K562 (cell line): ENCODE results near the gene ARL8A. TPM values are rescaled to one million over a fixed set of nuclear protein-coding genes. Genes with fewer than 3 reads are reported as not detected.
A peak's percentile ranks its signal among the peaks of the same experiment; 100 is the strongest.

ENCODE experiments used
- ATAC-seq: fragments of 200-7000 bp; cut with Tn5 transposase; 3 replicates; pipeline ENCODE4 v1.9.1; 2020; ENCODE audit warnings: moderate library complexity
- BruUV-seq: library from RNA; stranded (reverse); fragments of 400-500 nt; replicated peaks from 2 replicates; lab custom pipeline; 2021; lab: Mats Ljungman, UMichigan
- CTCF ChIA-PET: fragments of 300-600 bp; formaldehyde crosslinking; extraction: SDS; loops from one replicate; lab custom pipeline; 2021; ENCODE audit warnings: low intra/inter-chr PET ratio; lab: Yijun Ruan, JAX
- POLR2A ChIA-PET: fragments of 300-600, 350-650 bp; sonication (Branson Sonifier 250); formaldehyde crosslinking; extraction: SDS; loops from one replicate; lab custom pipeline; 2021; ENCODE audit warnings: antibody characterized with exemption, inconsistent platforms; lab: Yijun Ruan, JAX
- DNase-seq, 4 experiments: peaks; one replicate each; pipeline versions ENCODE4 v3.0.0 to v3.0.0-alpha.2; 2011 to 2018; ENCODE audit warnings: low spot score in 3 of 4, mixed read lengths in 3 of 4; ENCODE audit errors: extremely low read depth in 1 of 4
- FAIRE-seq: peaks from 2 replicates; lab custom pipeline; 2011; peaks lifted over from hg19 to GRCh38; lab: Jason Lieb, UNC
- H2AFZ ChIP-seq: 2 replicates; pipeline ENCODE4 v1.6.0; 2011; ENCODE audit warnings: low read depth, low read length, control low read depth, inconsistent platforms
- H3K27ac ChIP-seq: fragments of 200-600 bp; 3 replicates; pipeline ENCODE4 v1.8.0; 2011; ENCODE audit warnings: low read depth, mild to moderate bottlenecking, control low read depth, inconsistent platforms, low read length, moderate library complexity, mixed read lengths; ENCODE audit errors: extremely low read depth
- H3K27me3 ChIP-seq, 2 experiments: fragments of 300-600 bp in 1 of 2; 2 replicates in 1 of 2; 3 replicates in 1 of 2; pipeline versions ENCODE4 v1.6.0 to v1.8.0; 2011; ENCODE audit warnings: inconsistent platforms in 2 of 2, low read length in 2 of 2, mild to moderate bottlenecking in 1 of 2, mixed read lengths in 1 of 2, moderate library complexity in 1 of 2; ENCODE audit not compliant: control insufficient read depth in 2 of 2, insufficient read depth in 2 of 2
- H3K36me3 ChIP-seq: fragments of 300-600 bp; 3 replicates; pipeline ENCODE4 v1.8.0; 2011; ENCODE audit warnings: mild to moderate bottlenecking, low read length, inconsistent platforms; ENCODE audit not compliant: control insufficient read depth, insufficient read depth
- H3K4me1 ChIP-seq, 2 experiments: fragments of 200-600 bp in 1 of 2; replicated peaks in 1 of 2; 2 replicates in 1 of 2; 3 replicates in 1 of 2; pipeline versions ENCODE4 v1.5.1 to v1.8.0; 2011; ENCODE audit warnings: inconsistent platforms in 2 of 2, low read length in 2 of 2, mild to moderate bottlenecking in 1 of 2, mixed read lengths in 1 of 2, moderate library complexity in 1 of 2; ENCODE audit not compliant: control insufficient read depth in 2 of 2, insufficient read depth in 2 of 2
- H3K4me2 ChIP-seq: 2 replicates; pipeline ENCODE4 v1.6.1; 2011; ENCODE audit warnings: low read length, control low read depth, inconsistent platforms, mixed read lengths; ENCODE audit not compliant: insufficient read depth
- H3K4me3 ChIP-seq: fragments of 200-600 bp; sonication (generic), shearing (Covaris generic); 2 replicates; pipeline ENCODE4 v1.5.1; 2016; ENCODE audit warnings: control low read depth, inconsistent platforms
- H3K79me2 ChIP-seq: fragments of 200-600 bp; 3 replicates; pipeline ENCODE4 v1.8.0; 2011; ENCODE audit warnings: low read length, inconsistent platforms; ENCODE audit not compliant: control insufficient read depth, insufficient read depth
- H3K9ac ChIP-seq, 2 experiments: 2 replicates each; pipeline versions ENCODE4 v1.6.0 to v1.6.1; 2011; ENCODE audit warnings: low read depth in 2 of 2, low read length in 2 of 2, control low read depth in 1 of 2, inconsistent platforms in 1 of 2, mild to moderate bottlenecking in 1 of 2, mixed read lengths in 1 of 2; ENCODE audit not compliant: insufficient read depth in 1 of 2
- H3K9me1 ChIP-seq: one replicate; pipeline ENCODE4 v1.6.0; 2011; ENCODE audit warnings: inconsistent platforms, mild to moderate bottlenecking, low read length, moderate library complexity; ENCODE audit not compliant: control insufficient read depth, insufficient read depth
- H3K9me3 ChIP-seq: replicated peaks from 2 replicates; pipeline ENCODE4 v1.5.1; 2011; ENCODE audit warnings: low read depth, low read length, inconsistent platforms; ENCODE audit not compliant: control insufficient read depth, insufficient read depth
- H4K20me1 ChIP-seq: replicated peaks from 2 replicates; pipeline ENCODE4 v1.6.1; 2011; ENCODE audit warnings: low read length, inconsistent platforms, mixed read lengths; ENCODE audit not compliant: control insufficient read depth, insufficient read depth
- DMBX1 ChIP-seq: fragments of 250-450 bp; sonication (Bioruptor Pico); IDR thresholded peaks from 2 replicates; pipeline ENCODE4 v1.8.0; 2022; ENCODE audit warnings: inconsistent platforms, mild to moderate bottlenecking, moderate library complexity, borderline replicate concordance
- NR2C2 ChIP-seq, 2 experiments: fragments of 200-800 bp in 1 of 2; sonication (Bioruptor generic) in 1 of 2; sonication (generic) in 1 of 2; formaldehyde crosslinking in 1 of 2; IDR thresholded peaks; 2 replicates each; pipeline versions ENCODE4 v1.6.1 to v1.8.0; 2016 to 2022; ENCODE audit warnings: mild to moderate bottlenecking in 1 of 2, missing compliant biosample characterization in 1 of 2, missing genetic modification characterization in 1 of 2, missing genetic modification reagents in 1 of 2
- PHB ChIP-seq: fragments of 250-450 bp; sonication (Bioruptor Pico); IDR thresholded peaks from 2 replicates; pipeline ENCODE4 v1.5.0; 2021
- POLR2B ChIP-seq: fragments of 450-650 bp; IDR thresholded peaks from 2 replicates; pipeline ENCODE4 v1.6.1; 2018; ENCODE audit warnings: low read depth; ENCODE audit not compliant: partially characterized antibody
- WGBS: fragments of 100-300 bp; shearing (Covaris generic); methylation state at CpG from one replicate; pipeline ENCODE4 v1.1.6; 2016; ENCODE audit warnings: low coverage, mixed read lengths; ENCODE audit not compliant: insufficient coverage; ENCODE audit errors: missing lambda C conversion rate; 5-methylcytosine and 5-hydroxymethylcytosine counted together
- in situ Hi-C: fragments of 300-500 bp; cut with MboI; formaldehyde crosslinking; loops from 4 replicates; pipeline ENCODE4 v1.15.0; 2018; ENCODE audit warnings: inconsistent platforms, mixed read lengths
- intact Hi-C: fragments of 100-400 bp; cut with micrococcal nuclease; formaldehyde crosslinking; loops from 2 replicates; pipeline ENCODE4 v1.14.2; 2022
- polyA plus RNA-seq, 8 experiments: library from polyadenylated mRNA; depleted of rRNA in 4 of 8; stranded (reverse) in 5 of 8; unstranded in 3 of 8; fragments of >200 nt; fragmentation: Nextera tagmentation in 2 of 8; fragmentation: Illumina TruSeq in 1 of 8; extraction: Ambion mirVana in 2 of 8; extraction: Trizol in 1 of 8; gene quantifications; 2 replicates each; pipeline versions ENCODE4 v1.2.1 to v1.2.3, GENCODE V29; 2011 to 2014; ENCODE audit warnings: inconsistent platforms in 1 of 8, missing spikeins in 1 of 8
- total RNA-seq, 7 experiments: library from RNA; depleted of rRNA in 6 of 7; stranded (reverse); fragments of >200 nt in 6 of 7; fragmentation: Illumina TruSeq in 2 of 7; extraction: Trizol in 2 of 7; gene quantifications; 2 replicates each; pipeline versions ENCODE4 v1.2.1 to v1.2.3, GENCODE V29; 2011 to 2021; ENCODE audit warnings: low replicate concordance in 1 of 7

The ARL8A gene
- total and polyA plus RNA-seq, 9 of the 15 experiments (the other 6 are each of a cell fraction or from before 2014, with no cell fraction given) = 0.17 to 27.3 (median 15.6) TPM

- no peak for DNase-seq
- TF ChIP-seq NR2C2 (CRISPR knock-in tag; IDR thresholded peaks at IDR 0.05) = 0 out of 2 replicates have a peak, but pooled peaks have one; percentile 20
- no peak for TF ChIP-seq NR2C2 (tag; IDR thresholded peaks at IDR 0.05)
- 0 out of 2 replicates have a peak, but pooled peaks have one; percentile 18 for TF ChIP-seq PHB (CRISPR knock-in tag)
- no peak for TF ChIP-seq POLR2B
- TF ChIP-seq DMBX1 (CRISPR knock-in tag) = no peak
- no peaks in the 10 kb centered on the region for H3K9me1 ChIP-seq
- CTCF ChIA-PET = no interaction called here
- H3K27me3 ChIP-seq = peaks cover 24 to 55% of the 10 kb centered on the region in 2 experiments; a peak in 4 of 5 replicates
- no peaks in the 10 kb centered on the region for H3K79me2 ChIP-seq
- no peak for ATAC-seq
- WGBS = 32% methylated on average over 23 of the region's 26 CpGs
- H2AFZ ChIP-seq = no peak overlapping the region
- POLR2A ChIA-PET = interaction anchor here (0.6 kb wide), 1 partner anchor 38 kb away, joined by 3 read pairs; no protein-coding TSS in a partner anchor
- H3K36me3 ChIP-seq = peaks cover 5% of the 10 kb centered on the region; the same call in 1 of the 3 replicates
- intact Hi-C loops (no loop called here), in situ Hi-C loops (no loop called here)
- H4K20me1 ChIP-seq = 0 out of 2 replicates have a peak, but pooled peaks cover 4% of the 10 kb centered on the region
- FAIRE-seq = no peak
- no peak overlapping the region for H3K27ac ChIP-seq
- H3K4me2 ChIP-seq = no peak overlapping the region
- BruUV-seq = no TSS peak
- H3K4me3 ChIP-seq = no peak overlapping the region
- peaks cover 0 to 24% of the 10 kb centered on the region in 2 experiments; a peak in 1 of 5 replicates for H3K4me1 ChIP-seq
- H3K9ac ChIP-seq = peak overlapping the region in 1 of 2 experiments; percentile 55; a peak in 2 of 4 replicates
- H3K9me3 ChIP-seq = no peaks in the 10 kb centered on the region
Observed at GRCh38 chr1:202127836-202128622, 16.5 kb downstream of the ARL8A start.
